Ammon's horn (tissue), 1 donor: ENCODE measurements around the gene WASF1.
"Not testable (repeated sequence)": the region's sequence is repeated elsewhere in the genome, so short reads cannot be mapped to it uniquely, and the experiment has no call there.

ENCODE experiments used
- DNase-seq: peaks from one replicate; pipeline ENCODE4 v3.0.0-alpha.2; 2016; ENCODE audit warnings: low spot score

Gene WASF1

GRCh38 chr6:110173506-110174132 is 5.9 kb downstream of the WASF1 start:
- peak; percentile 16 for DNase-seq

DNA sequence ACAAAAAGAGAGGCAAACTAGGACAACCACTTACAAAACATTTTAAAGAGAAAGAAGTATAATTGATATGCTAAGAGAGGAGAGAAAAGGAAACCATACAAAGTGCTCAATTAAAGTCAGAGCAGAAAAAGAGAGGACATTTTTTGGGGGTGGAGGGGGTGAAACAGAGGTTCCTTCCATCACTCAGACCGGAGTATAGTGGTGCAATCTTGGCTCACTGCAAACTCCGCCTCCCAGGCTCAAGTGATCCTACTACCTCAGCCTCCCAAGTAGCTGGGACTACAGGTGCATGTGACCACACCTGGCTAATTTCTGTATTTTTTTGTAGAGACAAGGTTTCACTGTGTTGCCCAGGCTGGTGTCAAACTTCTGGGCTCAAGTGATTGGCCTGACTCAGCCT is 9.4 kb downstream of the WASF1 start:
- DNase-seq, result no peak

- no peak for DNase-seq
Measured at GRCh38 chr6:110158479-110158878, 21.0 kb downstream of the WASF1 start.

- no peak for DNase-seq
Measured at GRCh38 chr6:110147870-110148269, 31.6 kb downstream of the WASF1 start.

- no peak for DNase-seq
Measured at GRCh38 chr6:110140650-110141049, 38.8 kb downstream of the WASF1 start.

- no peak for DNase-seq
Measured at GRCh38 chr6:110139052-110139451, 40.4 kb downstream of the WASF1 start.

DNA sequence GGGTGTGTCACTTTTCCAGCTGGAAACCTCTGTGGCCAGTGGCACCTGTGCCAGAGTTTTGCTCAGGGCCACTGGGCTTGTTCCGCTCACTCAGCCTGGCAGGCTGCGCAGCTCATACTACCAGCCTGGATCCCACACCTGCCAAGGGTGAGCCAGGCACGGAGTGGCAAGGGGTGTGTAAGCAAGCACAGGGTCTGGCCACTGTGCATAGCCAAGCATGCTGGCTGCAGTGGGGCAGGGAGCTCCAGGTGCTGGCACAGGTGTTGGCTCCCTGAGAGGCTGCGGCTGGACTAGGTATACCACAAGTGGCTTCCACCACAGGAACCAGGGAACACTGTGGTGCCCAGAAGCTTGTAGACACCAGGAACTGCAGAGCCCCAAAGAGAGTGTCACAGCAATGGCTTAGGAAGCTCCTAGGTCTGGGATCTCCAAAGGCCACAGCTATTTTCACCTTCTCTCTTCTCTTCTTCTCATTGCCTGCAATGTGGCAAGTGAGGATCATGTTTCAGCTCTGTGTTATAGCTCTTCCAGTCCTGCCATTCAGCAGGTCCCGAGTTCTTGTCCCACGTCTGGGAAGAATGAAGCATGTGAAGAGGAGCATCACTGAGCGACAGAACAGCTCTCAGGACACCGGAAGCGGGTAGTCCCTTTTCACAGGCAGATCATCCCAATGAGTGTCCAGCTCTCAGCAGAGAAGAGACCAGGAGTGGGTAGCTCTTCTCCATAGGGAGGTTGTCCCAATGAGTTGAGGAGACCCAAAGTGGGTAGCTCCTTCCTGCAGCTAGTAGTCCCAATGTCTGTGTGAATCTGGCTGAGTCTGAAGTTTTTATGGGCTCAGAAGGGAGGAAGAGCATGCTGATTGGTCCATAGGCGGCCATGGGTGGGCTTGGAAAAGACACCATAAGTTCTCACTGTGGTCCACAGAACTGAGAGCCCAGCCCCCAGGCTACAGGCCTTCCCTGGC is 41.3 kb downstream of the WASF1 start:
- no peak for DNase-seq

GRCh38 chr6:110130362-110130761 is 49.1 kb downstream of the WASF1 start:
- DNase-seq, result no peak

DNA sequence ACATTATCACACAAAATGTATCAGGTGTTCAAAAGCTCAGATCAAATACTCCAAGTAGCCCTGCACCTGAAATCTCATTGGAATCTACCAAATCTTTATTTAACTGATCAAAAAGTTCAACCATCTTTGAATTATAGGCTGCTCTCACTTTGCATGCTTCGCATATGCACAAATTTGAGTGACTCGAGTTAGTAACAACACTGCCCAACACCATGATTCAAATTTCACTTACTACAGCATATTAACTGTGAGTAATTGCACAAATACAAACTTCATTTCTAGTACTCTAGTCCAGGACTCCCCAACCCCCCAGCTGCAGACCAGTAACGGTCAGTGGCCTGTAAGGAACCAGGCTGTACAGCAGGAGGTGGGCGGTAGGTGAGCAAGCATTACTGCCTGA is 51.1 kb downstream of the WASF1 start:
- no peak for DNase-seq

DNA sequence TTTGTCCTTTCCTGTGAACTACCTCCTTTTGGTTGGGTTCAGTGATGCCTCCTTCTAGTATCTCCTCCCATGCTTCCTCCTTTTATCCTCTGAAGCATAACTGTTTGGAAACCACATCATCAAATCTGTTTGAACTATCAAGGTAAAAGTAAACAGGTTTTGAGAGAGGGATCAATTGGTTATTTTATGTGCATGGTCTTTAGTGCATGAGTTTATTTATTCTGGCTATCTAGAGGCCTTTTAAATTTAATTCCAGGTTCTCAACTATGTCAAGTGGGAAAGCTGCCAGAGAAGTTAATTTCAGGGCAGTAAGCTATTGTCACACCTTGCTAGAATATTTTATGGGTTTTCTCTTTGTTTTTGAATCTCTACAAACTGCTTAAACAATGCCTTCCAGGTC is 54.1 kb downstream of the WASF1 start:
- no peak for DNase-seq

DNA sequence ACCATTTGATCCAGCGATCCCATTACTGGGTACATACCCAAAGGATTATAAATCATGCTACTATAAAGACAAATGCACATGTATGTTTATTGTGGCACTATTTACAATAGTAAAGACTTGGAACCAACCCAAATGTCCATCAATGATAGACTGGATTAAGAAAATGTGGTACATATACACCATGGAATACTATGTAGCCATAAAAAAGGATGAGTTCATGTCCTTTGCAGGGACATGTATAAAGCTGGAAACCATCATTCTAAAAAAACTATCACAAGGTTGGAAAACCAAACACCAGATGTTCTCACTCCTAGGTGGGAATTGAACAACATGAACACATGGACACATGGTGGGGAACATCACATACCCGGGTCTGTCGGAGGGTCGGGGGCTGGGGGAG is 57.8 kb downstream of the WASF1 start:
- DNase-seq, result not testable (repeated sequence)

- DNase-seq, result no peak
Measured at GRCh38 chr6:110116258-110116657, 63.2 kb downstream of the WASF1 start.

DNA sequence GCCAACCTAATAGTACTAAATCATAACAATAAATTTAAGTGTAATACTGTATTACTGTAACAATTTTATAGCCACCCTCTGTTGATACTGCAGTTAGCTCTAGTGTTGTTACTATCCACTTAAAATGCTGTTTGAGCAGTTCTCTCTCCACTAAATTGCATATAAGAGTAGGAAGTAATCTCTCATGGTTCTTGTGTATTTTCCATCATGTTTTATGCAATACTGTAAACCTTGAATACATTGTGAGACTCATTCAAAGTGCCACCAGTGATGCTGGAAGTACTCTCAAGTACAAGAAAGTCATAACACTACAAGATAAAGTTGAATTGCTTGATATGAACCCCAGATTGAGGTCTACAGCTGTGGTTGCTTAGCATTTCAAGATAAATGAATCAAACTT is 65.5 kb downstream of the WASF1 start:
- no peak for DNase-seq

DNA sequence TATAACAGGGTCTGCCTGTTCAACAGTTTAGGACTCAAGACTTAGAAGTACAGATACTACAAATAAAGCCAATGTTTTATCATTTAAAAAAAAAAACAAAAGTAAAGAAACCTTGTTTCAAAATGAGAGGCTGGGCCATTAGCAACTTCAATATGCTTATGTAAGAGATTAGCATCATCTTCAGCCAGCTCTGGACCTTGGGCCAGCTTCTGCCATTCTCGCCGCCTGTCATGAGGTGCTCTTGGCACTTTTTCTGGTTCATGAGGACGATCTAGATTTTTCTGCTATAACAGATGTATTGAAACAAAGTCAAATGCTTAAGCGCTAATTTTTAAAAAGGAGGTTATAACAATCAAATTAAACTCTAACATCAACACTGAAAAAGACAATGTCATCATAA is 74.2 kb downstream of the WASF1 start:
- DNase-seq, result no peak

- DNase-seq, result no peak
Measured at GRCh38 chr6:110103260-110103659, 76.2 kb downstream of the WASF1 start.

- DNase-seq, result no peak
Measured at GRCh38 chr6:110102411-110102810, 77.1 kb downstream of the WASF1 start.

- no peak for DNase-seq
Measured at GRCh38 chr6:110101885-110102284, 77.6 kb downstream of the WASF1 start.

DNA sequence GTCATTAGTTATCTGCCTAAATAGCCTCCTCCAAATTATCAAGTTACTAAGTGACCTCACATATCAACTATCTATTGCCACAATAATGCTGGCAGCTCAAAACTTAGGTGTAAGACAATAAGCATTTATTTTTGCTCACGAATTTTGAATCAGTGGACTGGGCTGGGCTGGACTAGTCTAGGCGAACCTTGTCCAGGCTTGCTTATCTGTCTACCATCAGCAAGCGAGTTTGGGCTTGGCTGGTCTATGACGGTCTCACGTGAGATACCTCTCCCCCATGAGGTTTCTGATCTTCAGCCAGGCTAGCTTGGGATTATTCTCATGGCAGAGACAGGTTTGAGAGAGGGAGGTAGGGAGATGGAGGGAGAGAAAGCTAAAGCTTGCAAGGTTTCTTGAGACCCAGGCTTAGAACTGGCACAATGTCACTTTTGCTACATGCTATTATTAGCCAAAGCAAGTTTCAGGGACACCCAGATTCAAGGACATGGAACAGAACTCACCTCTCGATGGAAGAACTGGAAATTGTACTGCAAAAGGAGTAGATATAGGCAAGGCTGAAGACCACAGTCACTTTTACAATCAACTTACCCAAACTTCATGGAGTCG is 80.9 kb downstream of the WASF1 start:
- DNase-seq, result no peak

DNA sequence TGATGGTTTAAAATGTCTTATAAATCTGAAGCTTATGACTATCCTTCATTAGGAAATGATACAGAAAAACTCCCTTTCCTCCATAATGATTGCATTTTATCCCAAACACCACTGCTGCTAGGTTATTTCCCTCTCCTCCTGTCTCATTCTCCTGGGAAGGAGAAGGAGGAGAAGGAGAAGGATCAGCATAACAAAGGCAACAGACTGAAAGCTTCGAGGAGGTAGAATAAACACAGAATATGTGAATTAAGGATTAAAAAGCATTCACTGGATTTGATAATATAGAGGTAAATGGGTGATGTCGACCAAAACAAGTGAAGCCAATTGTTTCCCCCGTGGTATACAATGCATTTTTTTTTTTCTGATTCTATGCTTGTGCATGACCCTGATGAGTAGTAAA is 82.0 kb downstream of the WASF1 start:
- DNase-seq, result no peak

- DNase-seq, result no peak
Measured at GRCh38 chr6:110095935-110096334, 83.5 kb downstream of the WASF1 start.

GRCh38 chr6:110095101-110095500 is 84.4 kb downstream of the WASF1 start:
- DNase-seq, result no peak

GRCh38 chr6:110093981-110094380 is 85.5 kb downstream of the WASF1 start:
- no peak for DNase-seq

GRCh38 chr6:110090876-110091275 is 88.6 kb downstream of the WASF1 start:
- no peak for DNase-seq
